GM12873 (cell line): ENCODE data around the gene GCNT2.

Experiments used
- CTCF ChIP-seq: IDR thresholded peaks from 2 replicates; pipeline ENCODE4 v1.5.1; 2012; ENCODE audit warnings: low read depth, mild to moderate bottlenecking, moderate library complexity, low read length, control low read depth; ENCODE audit not compliant: insufficient read depth; ENCODE audit errors: missing control alignments

GCNT2 gene

DNA sequence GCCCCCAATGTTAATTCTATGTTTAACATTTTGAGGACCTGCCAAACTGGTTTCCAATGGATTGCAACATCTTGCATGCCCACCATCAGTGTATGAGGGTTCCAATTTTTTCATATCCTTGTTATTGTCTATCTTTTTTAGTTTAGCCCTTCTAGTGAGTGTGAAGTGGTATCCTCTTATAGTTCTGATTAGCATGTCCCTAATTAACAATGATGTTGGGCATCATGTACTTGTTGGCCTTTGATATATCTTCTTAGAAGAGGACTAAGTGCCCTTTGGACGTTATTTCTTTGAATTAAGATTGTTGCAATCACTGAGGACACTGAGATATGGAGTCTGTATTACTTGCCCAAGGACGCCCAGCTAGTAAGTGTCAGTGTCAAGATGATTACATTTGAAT is 22.3 kb downstream of the GCNT2 start:
- TF ChIP-seq CTCF, result no peak

GRCh38 chr6:10545482-10545881 is 24.3 kb downstream of the GCNT2 start:
- TF ChIP-seq CTCF, result no peak

DNA sequence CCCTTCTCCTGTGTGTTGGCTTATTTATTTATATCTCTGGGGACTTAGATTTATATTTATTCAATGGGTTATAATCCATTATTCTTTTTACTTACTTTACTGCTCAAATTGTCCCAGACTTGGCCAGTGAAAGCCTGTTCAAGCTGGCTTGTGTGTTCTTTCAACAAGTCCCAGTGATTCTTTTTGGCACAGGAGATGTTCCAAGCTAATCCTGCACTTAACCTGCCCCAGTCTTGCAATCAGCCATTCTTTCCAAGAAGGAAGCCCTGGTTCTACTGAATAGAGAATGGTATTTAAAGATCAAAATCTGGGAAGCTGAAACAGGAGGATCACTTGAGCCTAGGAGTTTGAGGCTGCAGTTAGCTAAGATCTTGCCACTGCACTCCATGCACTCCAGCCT is 26.7 kb downstream of the GCNT2 start:
- no peak for TF ChIP-seq CTCF

GRCh38 chr6:10550764-10551163 is 29.6 kb downstream of the GCNT2 start:
- no peak for TF ChIP-seq CTCF

- TF ChIP-seq CTCF, result no peak
Observed at GRCh38 chr6:10552270-10552810, 31.2 kb downstream of the GCNT2 start.

GRCh38 chr6:10553871-10554270 is 32.7 kb downstream of the GCNT2 start:
- TF ChIP-seq CTCF, result no peak

DNA sequence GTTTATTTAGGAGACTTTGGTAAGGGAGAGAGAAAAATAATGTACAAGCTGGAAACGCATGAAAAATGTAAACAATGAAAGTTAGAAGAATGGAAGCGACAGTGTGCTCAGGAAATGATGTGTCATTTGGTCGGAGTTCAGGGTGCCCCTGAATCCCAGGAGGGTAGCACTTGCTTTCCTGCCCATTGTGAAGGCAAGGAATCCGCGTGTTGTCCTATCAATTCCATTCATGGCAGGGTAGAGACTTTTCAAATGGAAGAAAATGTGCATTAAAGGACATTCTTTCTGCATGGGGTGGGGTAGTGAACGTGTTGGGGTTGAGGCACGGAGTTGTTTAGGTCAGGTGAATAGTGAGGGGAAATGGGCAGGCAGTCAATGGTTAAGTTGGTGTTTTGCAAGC is 33.7 kb downstream of the GCNT2 start:
- TF ChIP-seq CTCF, result no peak

DNA sequence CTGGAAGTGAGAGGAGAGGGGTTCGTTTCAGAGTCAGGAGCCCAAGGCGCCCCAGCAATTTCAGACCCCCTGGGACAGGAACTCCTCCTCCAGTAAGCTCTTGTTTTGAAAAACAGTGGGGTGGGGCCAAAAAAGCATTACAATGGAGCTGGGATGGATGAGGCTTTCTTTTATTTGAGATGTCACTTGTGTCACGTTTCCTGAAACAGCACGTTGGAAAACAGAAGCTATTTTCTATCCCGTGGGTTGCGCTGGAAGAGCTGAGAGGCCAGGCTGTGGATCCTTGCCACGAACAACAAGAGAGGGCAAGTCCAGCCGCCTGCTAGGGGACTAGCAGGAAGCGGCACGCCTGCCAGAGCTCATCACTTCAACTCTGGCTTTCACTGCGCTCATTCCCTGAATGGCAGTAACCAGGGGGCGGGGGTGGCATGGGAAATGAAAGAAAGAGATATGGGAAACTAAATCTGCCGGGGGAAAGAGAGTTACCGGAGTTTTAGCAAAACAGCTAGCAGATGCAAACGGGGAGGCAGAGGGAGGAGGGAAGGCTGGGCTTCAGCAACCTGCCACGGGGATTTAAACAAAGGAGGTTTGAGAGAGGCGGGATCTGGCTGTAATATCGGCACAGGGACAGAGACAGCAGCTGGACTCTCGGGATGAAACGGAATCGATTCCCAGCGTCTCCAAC is 34.6 kb downstream of the GCNT2 start:
- no peak for TF ChIP-seq CTCF
